Tibial nerve (tissue), 4 donors: ENCODE data around the gene ASPG. TPM values are rescaled to one million over a fixed set of nuclear protein-coding genes. Genes with fewer than 3 reads are reported as not detected.

Experiments used
- DNase-seq, 2 donors: peaks; one replicate each; pipeline ENCODE4 v3.0.0-alpha.2; 2019; ENCODE audit warnings: low spot score in 2 of 2
- H3K27ac ChIP-seq, 4 donors: fragments of 200-600 bp; sonication (generic) in 3 of 4; one replicate each; pipeline ENCODE4 v1.5.1; 2017 to 2019; ENCODE audit warnings: mild to moderate bottlenecking in 1 of 4
- H3K27me3 ChIP-seq, 2 donors: fragments of 200-600 bp; sonication (generic) in 1 of 2; one replicate each; pipeline versions ENCODE4 v1.5.1 to v1.6.0; 2017 to 2019
- H3K36me3 ChIP-seq, 3 donors: fragments of 200-600 bp; sonication (generic); one replicate each; pipeline ENCODE4 v1.5.1; 2018 to 2019
- H3K4me1 ChIP-seq, 4 donors: fragments of 200-600 bp; sonication (generic) in 3 of 4; one replicate each; pipeline ENCODE4 v1.5.1; 2017 to 2019
- H3K4me3 ChIP-seq, 4 donors: fragments of 200-600 bp; sonication (generic) in 3 of 4; one replicate each; pipeline ENCODE4 v1.5.1; 2017 to 2019; ENCODE audit warnings: mild to moderate bottlenecking in 1 of 4, moderate library complexity in 1 of 4
- H3K9me3 ChIP-seq, 4 donors: fragments of 200-600 bp; sonication (generic) in 3 of 4; one replicate each; pipeline ENCODE4 v1.5.1; 2017 to 2019
- EP300 ChIP-seq, 2 donors: sonication (generic); formaldehyde crosslinking; IDR thresholded peaks; one replicate each; pipeline ENCODE4 v1.6.1; 2017; ENCODE audit warnings: antibody characterized with exemption in 2 of 2, mild to moderate bottlenecking in 1 of 2
- POLR2A ChIP-seq, 2 donors: fragments of 450-650 bp; IDR thresholded peaks; one replicate each; pipeline ENCODE4 v1.6.1; 2017; ENCODE audit warnings: antibody characterized with exemption in 2 of 2, mild to moderate bottlenecking in 2 of 2, moderate library complexity in 2 of 2
- WGBS, 2 donors: methylation state at CpG; one replicate each; pipeline ENCODE4 v1.1.5; 2018; 5-methylcytosine and 5-hydroxymethylcytosine counted together
- total RNA-seq, 4 donors: library from RNA; depleted of rRNA; stranded (reverse); fragments of >200 nt; gene quantifications; one replicate each; pipeline ENCODE4 v1.1.0, GENCODE V29; 2016
- TF ChIP-seq, protein P1 (sequence below), 5 experiments: fragments of 200-600 bp in 3 of 5; fragments of 450-650 bp in 2 of 5; sonication (generic) in 3 of 5; IDR thresholded peaks; one replicate each; pipeline ENCODE4 v1.5.1; 2016 to 2019; ENCODE audit warnings: antibody characterized with exemption in 5 of 5, mild to moderate bottlenecking in 3 of 5, moderate library complexity in 2 of 5

ASPG gene
- total RNA-seq, 4 donors from 2014 or later = 2.4 to 8.7 (median 2.7) TPM

- TF ChIP-seq, protein P1, sequence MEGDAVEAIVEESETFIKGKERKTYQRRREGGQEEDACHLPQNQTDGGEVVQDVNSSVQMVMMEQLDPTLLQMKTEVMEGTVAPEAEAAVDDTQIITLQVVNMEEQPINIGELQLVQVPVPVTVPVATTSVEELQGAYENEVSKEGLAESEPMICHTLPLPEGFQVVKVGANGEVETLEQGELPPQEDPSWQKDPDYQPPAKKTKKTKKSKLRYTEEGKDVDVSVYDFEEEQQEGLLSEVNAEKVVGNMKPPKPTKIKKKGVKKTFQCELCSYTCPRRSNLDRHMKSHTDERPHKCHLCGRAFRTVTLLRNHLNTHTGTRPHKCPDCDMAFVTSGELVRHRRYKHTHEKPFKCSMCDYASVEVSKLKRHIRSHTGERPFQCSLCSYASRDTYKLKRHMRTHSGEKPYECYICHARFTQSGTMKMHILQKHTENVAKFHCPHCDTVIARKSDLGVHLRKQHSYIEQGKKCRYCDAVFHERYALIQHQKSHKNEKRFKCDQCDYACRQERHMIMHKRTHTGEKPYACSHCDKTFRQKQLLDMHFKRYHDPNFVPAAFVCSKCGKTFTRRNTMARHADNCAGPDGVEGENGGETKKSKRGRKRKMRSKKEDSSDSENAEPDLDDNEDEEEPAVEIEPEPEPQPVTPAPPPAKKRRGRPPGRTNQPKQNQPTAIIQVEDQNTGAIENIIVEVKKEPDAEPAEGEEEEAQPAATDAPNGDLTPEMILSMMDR (IDR thresholded peaks at IDR 0.05) = no peak
- no peak for TF ChIP-seq EP300 (IDR thresholded peaks at IDR 0.05)
- TF ChIP-seq POLR2A (IDR thresholded peaks at IDR 0.05) = no peak
- DNase-seq = no peak
Measured at GRCh38 chr14:104107101-104107581, 21.6 kb downstream of the ASPG start.

GRCh38 chr14:104107611-104108569 lies 22.4 kb downstream of the ASPG start:
- H3K27me3 ChIP-seq = no peaks in the 10 kb centered on the region
- H3K27ac ChIP-seq = no peak overlapping the region
- no peak for DNase-seq
- 58 to 68% methylated on average over 29 of the region's 32 CpGs for WGBS, 2 donors
- no peaks in the 10 kb centered on the region for H3K4me1 ChIP-seq
- H3K9me3 ChIP-seq = no peaks in the 10 kb centered on the region
- TF ChIP-seq, protein P1 (IDR thresholded peaks at IDR 0.05) = no peak
- TF ChIP-seq POLR2A (IDR thresholded peaks at IDR 0.05) = no peak
- no peak for TF ChIP-seq EP300 (IDR thresholded peaks at IDR 0.05)
- H3K4me3 ChIP-seq = no peak overlapping the region
- H3K36me3 ChIP-seq = no peaks in the 10 kb centered on the region

More at GRCh38 chr14:104107101-104107581, 21.6 kb downstream of the ASPG start:
- 79 to 88% methylated on average over 15 to 17 of the region's 19 CpGs for WGBS, 2 donors
- no peaks in the 10 kb centered on the region for H3K4me1 ChIP-seq
- H3K27me3 ChIP-seq = no peaks in the 10 kb centered on the region
- no peaks in the 10 kb centered on the region for H3K36me3 ChIP-seq
- no peaks in the 10 kb centered on the region for H3K9me3 ChIP-seq
- H3K4me3 ChIP-seq = no peak overlapping the region
- no peak overlapping the region for H3K27ac ChIP-seq

DNA sequence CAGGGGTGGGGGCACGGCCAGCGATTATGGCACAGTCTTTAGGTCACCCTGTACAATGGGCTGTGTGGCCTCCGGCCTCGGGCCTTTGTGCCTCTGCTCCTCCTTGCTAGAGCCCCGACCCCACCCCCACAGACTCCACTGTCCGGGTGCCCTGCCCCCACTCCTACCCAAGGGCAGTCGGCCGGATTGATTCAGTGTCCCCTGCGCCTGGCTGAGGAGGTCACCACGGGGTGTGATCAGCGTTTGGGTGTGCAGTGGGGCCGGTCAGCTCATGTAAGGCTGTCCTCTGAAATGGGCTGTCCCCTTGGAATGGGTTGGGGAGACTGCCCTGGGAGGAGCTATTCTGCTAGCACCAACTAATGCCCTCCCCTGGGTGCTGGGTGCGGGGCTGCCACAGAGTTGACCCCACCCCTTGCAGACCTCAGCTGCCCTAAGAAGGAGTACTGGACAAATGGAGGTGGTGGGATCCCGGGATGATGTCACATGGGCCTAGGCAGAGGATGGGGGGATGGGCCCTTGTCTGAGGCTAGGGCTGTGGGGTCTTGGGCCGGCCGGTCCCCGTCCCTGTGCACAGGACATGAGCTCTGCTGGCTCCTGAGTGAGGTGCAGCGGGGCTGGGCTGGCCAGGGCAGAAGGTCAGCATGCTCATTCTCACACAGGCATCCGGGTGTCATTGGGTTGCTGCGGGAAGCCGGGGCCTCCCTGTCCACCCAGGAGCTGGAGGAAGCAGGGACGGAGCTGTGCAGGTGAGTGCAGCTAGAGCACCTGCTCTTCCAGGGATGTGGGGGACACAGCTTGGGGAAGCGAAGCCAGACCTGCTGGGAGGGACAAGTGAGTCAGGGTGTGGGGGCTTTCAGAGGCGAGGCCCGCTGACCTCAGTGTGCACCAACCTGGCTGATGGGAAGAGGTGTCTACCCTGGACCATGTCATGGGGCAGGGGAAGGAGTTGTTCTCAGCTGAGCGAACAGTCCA lies 23.4 kb downstream of the ASPG start:
- no peak for DNase-seq
- Histone ChIP-seq H3K4me1 (no peaks in the 10 kb centered on the region), H3K9me3 (no peaks in the 10 kb centered on the region), H3K27ac (no peak overlapping the region), H3K27me3 (peaks cover 0 to 5% of the 10 kb centered on the region in 2 donors), H3K4me3 (no peak overlapping the region), H3K36me3 (no peaks in the 10 kb centered on the region)
- no peak for TF ChIP-seq EP300 (IDR thresholded peaks at IDR 0.05)
- TF ChIP-seq, protein P1 (IDR thresholded peaks at IDR 0.05) = no peak
- TF ChIP-seq POLR2A (IDR thresholded peaks at IDR 0.05) = no peak
- WGBS, 2 donors = 58% methylated on average over 16 to 24 of the region's 26 CpGs

DNA sequence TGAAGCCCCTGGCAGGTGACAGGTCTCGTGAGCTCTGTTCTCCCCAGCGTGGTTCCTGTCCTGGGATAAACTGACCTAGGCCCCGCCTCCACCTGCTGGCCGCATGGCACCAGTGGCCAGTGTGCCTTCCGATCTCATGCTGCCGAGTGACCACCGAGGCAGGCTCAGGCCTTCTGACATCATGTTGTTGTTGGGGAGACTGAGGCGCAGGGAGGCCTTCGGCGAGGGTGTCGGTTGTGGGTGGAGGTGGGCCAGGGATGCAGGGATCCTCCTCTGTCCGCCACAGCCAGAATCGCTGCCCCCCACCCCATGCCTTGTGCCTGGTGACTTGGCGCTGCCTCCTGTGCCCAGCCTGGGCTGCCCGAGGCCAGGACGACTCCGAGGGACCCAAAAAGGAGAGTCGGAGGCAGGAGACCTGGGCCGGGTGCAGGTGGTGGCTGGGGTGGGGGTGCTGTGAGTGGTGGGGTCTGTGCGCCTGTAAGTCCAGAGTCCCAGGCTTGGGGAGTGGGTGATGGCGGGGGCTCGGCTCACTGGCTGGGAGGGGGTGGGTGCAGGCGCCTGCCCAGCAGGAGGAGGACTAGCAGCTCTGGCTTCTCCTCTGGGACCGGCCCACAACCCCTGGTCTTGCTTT lies 24.3 kb downstream of the ASPG start:
- no peak for DNase-seq
- 80 to 86% methylated on average over 11 to 21 of the region's 24 CpGs for WGBS, 2 donors
- H3K36me3 ChIP-seq = no peaks in the 10 kb centered on the region
- no peak overlapping the region for H3K27ac ChIP-seq
- H3K4me3 ChIP-seq = no peak overlapping the region
- no peaks in the 10 kb centered on the region for H3K4me1 ChIP-seq
- TF ChIP-seq POLR2A (IDR thresholded peaks at IDR 0.05) = no peak
- TF ChIP-seq, protein P1 (IDR thresholded peaks at IDR 0.05) = no peak
- no peak for TF ChIP-seq EP300 (IDR thresholded peaks at IDR 0.05)
- peaks cover 0 to 15% of the 10 kb centered on the region in 2 donors for H3K27me3 ChIP-seq
- no peaks in the 10 kb centered on the region for H3K9me3 ChIP-seq
